ENCODE measurements around the gene PRF1.
A peak's percentile ranks its signal among the peaks of the same experiment; 100 is the strongest.
"Not testable (repeated sequence)": the region's sequence is repeated elsewhere in the genome, so short reads cannot be mapped to it uniquely, and the experiment has no call there.

Gene PRF1

GRCh38 chr10:70616761-70617160, 14.2 kb upstream of the PRF1 start:
- DNase-seq = no peak

GRCh38 chr10:70615784-70616522, 13.4 kb upstream of the PRF1 start:
- no peak for DNase-seq

- no peak for DNase-seq
These were observed 12.7 kb upstream of the PRF1 start for GRCh38 chr10:70615211-70615610.

GRCh38 chr10:70614364-70614763, 11.8 kb upstream of the PRF1 start:
- not testable (repeated sequence) for DNase-seq

- DNase-seq = no peak
These were observed 11.4 kb upstream of the PRF1 start for GRCh38 chr10:70613941-70614340.

- DNase-seq = no peak
These were observed 5.4 kb upstream of the PRF1 start for GRCh38 chr10:70607936-70608335.

GRCh38 chr10:70605161-70605560, 2.6 kb upstream of the PRF1 start:
- peak; percentile 44 to 57 for DNase-seq

GRCh38 chr10:70604106-70604505, 1.6 kb upstream of the PRF1 start:
- no peak for DNase-seq

- no peak for DNase-seq
These were observed 884 bp upstream of the PRF1 start for GRCh38 chr10:70603449-70603801.

GRCh38 chr10:70601746-70602145, 795 bp downstream of the PRF1 start:
- DNase-seq = no peak

GRCh38 chr10:70600512-70601395, 1.8 kb downstream of the PRF1 start:
- no peak for DNase-seq

GRCh38 chr10:70599791-70600190, 2.8 kb downstream of the PRF1 start:
- DNase-seq = no peak

- no peak for DNase-seq
These were observed 3.2 kb downstream of the PRF1 start for GRCh38 chr10:70599319-70599718.

- DNase-seq = no peak
These were observed 3.7 kb downstream of the PRF1 start for GRCh38 chr10:70598857-70599295.

- no peak for DNase-seq
These were observed 4.4 kb downstream of the PRF1 start for GRCh38 chr10:70597856-70598815.

GRCh38 chr10:70596860-70597809, 5.4 kb downstream of the PRF1 start:
- no peak for DNase-seq

- no peak for DNase-seq
These were observed 6.3 kb downstream of the PRF1 start for GRCh38 chr10:70596110-70596798.

- DNase-seq = no peak
These were observed 7.0 kb downstream of the PRF1 start for GRCh38 chr10:70595566-70596016.

GRCh38 chr10:70594161-70594560, 8.4 kb downstream of the PRF1 start:
- DNase-seq = no peak

GRCh38 chr10:70593513-70593890, 9.0 kb downstream of the PRF1 start:
- DNase-seq = no peak
